Activated naive CD4-positive, alpha-beta T cell treated with anti-CD3 and anti-CD28 coated beads for 36 hours (primary cell): ENCODE measurements around the gene SWT1. TPM values are rescaled to one million over a fixed set of nuclear protein-coding genes. Genes with fewer than 3 reads are reported as not detected.

Source experiments
- CTCF ChIA-PET: fragments of 350-600 bp; sonication (Branson Sonifier 250); formaldehyde crosslinking; loops from one replicate; lab custom pipeline; 2021; ENCODE audit warnings: antibody characterized with exemption; lab: Charles Lee
- DNase-seq: peaks from one replicate; pipeline ENCODE4 v3.0.0-alpha.2; 2020
- H3K27ac Mint-ChIP-seq: one replicate; pipeline ENCODE4 v1.8.0; 2021; ENCODE audit warnings: mild to moderate bottlenecking, mixed read lengths
- H3K27me3 Mint-ChIP-seq: one replicate; pipeline ENCODE4 v1.8.0; 2021; ENCODE audit warnings: low read depth, mixed read lengths
- H3K36me3 Mint-ChIP-seq: one replicate; pipeline ENCODE4 v1.8.0; 2021; ENCODE audit warnings: low read depth, mixed read lengths
- H3K4me1 Mint-ChIP-seq: one replicate; pipeline ENCODE4 v1.8.0; 2021; ENCODE audit warnings: low read depth, mixed read lengths
- H3K4me3 Mint-ChIP-seq: one replicate; pipeline ENCODE4 v1.8.0; 2021; ENCODE audit warnings: mild to moderate bottlenecking, moderate library complexity, mixed read lengths
- H3K9me3 Mint-ChIP-seq: one replicate; pipeline ENCODE4 v1.8.0; 2021; ENCODE audit warnings: mixed read lengths
- intact Hi-C: fragments of 100-400 bp; cut with micrococcal nuclease; formaldehyde crosslinking; loops from one replicate; pipeline ENCODE4 v1.15.1; 2023
- total RNA-seq, 2 experiments: library from RNA; stranded (reverse); gene quantifications; one replicate each; pipeline ENCODE4 v1.2.3, GENCODE V29; 2021

Gene SWT1
- total RNA-seq, 2 experiments from 2014 or later, result 1.7 to 2.9 TPM

- intact Hi-C loops, result no loop called here
- Mint-ChIP-seq H3K27ac (no peak overlapping the region), H3K27me3 (no peaks in the 10 kb centered on the region), H3K4me1 (no peaks in the 10 kb centered on the region), H3K4me3 (no peak overlapping the region), H3K36me3 (no peaks in the 10 kb centered on the region), H3K9me3 (no peaks in the 10 kb centered on the region)
- CTCF ChIA-PET, result no interaction called here
- no peak for DNase-seq
These were observed 115.0 kb downstream of the SWT1 start for GRCh38 chr1:185271921-185272320.

- CTCF ChIA-PET, result interaction anchor here (0.6 to 1.0 kb wide), 2 partner anchors 41 to 1823 kb away, joined by 3 to 4 read pairs; no protein-coding TSS in a partner anchor
- no peak for DNase-seq
- Mint-ChIP-seq H3K27ac (no peak overlapping the region), H3K27me3 (no peaks in the 10 kb centered on the region), H3K9me3 (peaks cover 2% of the 10 kb centered on the region), H3K4me1 (peaks cover 49% of the 10 kb centered on the region), H3K4me3 (no peak overlapping the region), H3K36me3 (peaks cover 8% of the 10 kb centered on the region)
- intact Hi-C loops, result no loop called here
These were observed 122.6 kb downstream of the SWT1 start for GRCh38 chr1:185279571-185279970.

GRCh38 chr1:185280589-185280988 is 123.6 kb downstream of the SWT1 start:
- H3K4me3 Mint-ChIP-seq, result no peak overlapping the region
- peaks cover 8% of the 10 kb centered on the region for H3K36me3 Mint-ChIP-seq
- H3K27me3 Mint-ChIP-seq, result no peaks in the 10 kb centered on the region
- peaks cover 2% of the 10 kb centered on the region for H3K9me3 Mint-ChIP-seq
- intact Hi-C loops, result loop anchor here (2.0 kb wide), 1 partner anchor 42 kb away; no protein-coding TSS in a partner anchor
- H3K27ac Mint-ChIP-seq, result no peak overlapping the region
- no peak for DNase-seq
- CTCF ChIA-PET, result interaction anchor here (1.0 to 1.7 kb wide), 3 partner anchors 42 to 315 kb away, joined by 3 to 4 read pairs (median 3); no protein-coding TSS in a partner anchor
- peaks cover 59% of the 10 kb centered on the region for H3K4me1 Mint-ChIP-seq

GRCh38 chr1:185281245-185281644 is 124.3 kb downstream of the SWT1 start:
- Mint-ChIP-seq H3K4me3 (peak overlapping the region; percentile 8), H3K27me3 (no peaks in the 10 kb centered on the region), H3K27ac (peak overlapping the region; percentile 77), H3K9me3 (peaks cover 2% of the 10 kb centered on the region), H3K4me1 (peaks cover 59% of the 10 kb centered on the region), H3K36me3 (peaks cover 8% of the 10 kb centered on the region)
- intact Hi-C loops, result loop anchor here (1.0 to 2.0 kb wide), 2 partner anchors 36 to 42 kb away; partner anchors contain the start of gene IVNS1ABP
- CTCF ChIA-PET, result interaction anchor here (0.5 to 1.7 kb wide), 5 partner anchors 111 to 315 kb away, joined by 3 read pairs; no protein-coding TSS in a partner anchor
- DNase-seq, result peak; percentile 24

DNA sequence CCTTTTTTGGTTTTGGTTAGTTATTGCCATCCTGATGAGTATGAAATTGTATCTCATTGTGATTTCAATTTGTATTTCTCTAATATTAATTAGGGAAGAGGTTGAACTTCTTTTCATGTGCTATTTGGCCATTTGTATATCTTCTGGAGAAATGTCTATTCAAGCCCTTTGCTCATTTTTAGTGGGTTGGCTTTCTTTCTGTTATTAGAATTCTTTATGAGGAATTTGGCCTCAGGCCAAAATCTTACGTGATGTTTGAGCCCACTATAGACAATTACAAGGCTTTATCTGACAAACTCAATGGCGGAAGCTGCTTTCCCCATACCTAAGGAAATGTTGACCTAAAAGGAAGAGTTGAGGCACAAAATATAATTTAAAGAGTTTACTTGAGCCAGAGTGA is 127.1 kb downstream of the SWT1 start:
- CTCF ChIA-PET, result no interaction called here

GRCh38 chr1:185284533-185285276 is 127.7 kb downstream of the SWT1 start:
- intact Hi-C loops, result no loop called here
- peak; percentile 34 for DNase-seq
- H3K36me3 Mint-ChIP-seq, result peaks cover 16% of the 10 kb centered on the region
- CTCF ChIA-PET, result interaction anchor here (0.7 kb wide), 1 partner anchor 46 kb away, joined by 3 read pairs; no protein-coding TSS in a partner anchor
- no peak overlapping the region for H3K4me3 Mint-ChIP-seq
- H3K27me3 Mint-ChIP-seq, result no peaks in the 10 kb centered on the region
- no peak overlapping the region for H3K27ac Mint-ChIP-seq
- H3K4me1 Mint-ChIP-seq, result peaks cover 65% of the 10 kb centered on the region
- H3K9me3 Mint-ChIP-seq, result no peaks in the 10 kb centered on the region

More for the DNA sequence above, 127.1 kb downstream of the SWT1 start:
- intact Hi-C loops, result no loop called here
- Mint-ChIP-seq H3K4me3 (no peak overlapping the region), H3K27ac (no peak overlapping the region), H3K36me3 (peaks cover 12% of the 10 kb centered on the region), H3K27me3 (no peaks in the 10 kb centered on the region), H3K4me1 (peaks cover 64% of the 10 kb centered on the region), H3K9me3 (peaks cover under 1% of the 10 kb centered on the region)
- no peak for DNase-seq

DNA sequence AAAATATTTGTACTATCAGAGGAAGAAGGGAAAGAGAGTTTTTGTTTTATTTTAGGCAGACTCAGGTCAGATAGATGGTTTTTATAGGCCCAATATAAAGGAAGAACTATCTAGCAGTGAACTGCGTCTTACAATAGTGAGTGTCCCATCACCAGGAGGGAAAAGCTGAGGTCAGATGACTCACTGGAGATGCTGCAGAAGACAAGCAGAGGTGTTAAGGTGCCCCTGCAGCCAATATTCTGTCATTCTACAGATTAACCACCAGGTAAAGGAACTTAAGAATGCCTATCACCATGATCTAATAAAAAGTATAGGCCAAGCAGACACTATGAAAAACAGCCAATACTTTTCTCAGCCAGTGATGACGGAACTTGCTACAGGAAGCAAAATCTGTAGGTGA is 130.5 kb downstream of the SWT1 start:
- CTCF ChIA-PET, result interaction anchor here (1.9 kb wide), 1 partner anchor 393 kb away, joined by 6 read pairs; no protein-coding TSS in a partner anchor
- intact Hi-C loops, result no loop called here

DNA sequence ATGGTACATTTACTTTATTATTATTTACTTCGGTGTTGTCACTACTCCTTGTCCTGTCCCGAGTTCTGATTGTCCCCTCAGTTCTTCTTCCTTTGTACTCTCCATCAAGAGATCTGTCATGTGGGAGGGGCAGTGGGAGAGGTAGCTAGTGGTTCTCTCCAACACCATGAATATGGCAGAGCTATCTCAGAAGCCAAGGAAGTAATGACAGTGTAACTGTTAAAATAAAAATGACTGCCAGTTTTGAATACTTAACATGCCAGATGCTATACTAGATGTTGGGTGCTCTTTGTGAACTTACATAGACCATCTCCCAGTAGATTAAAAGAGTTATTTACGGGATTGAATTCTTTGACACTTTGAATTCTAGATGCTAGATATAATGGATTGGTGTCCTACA is 131.5 kb downstream of the SWT1 start:
- CTCF ChIA-PET, result interaction anchor here (1.9 kb wide), 1 partner anchor 392 kb away, joined by 6 read pairs; no protein-coding TSS in a partner anchor
- intact Hi-C loops, result no loop called here
- Mint-ChIP-seq H3K4me1 (peaks cover 34% of the 10 kb centered on the region), H3K27ac (no peak overlapping the region), H3K9me3 (no peaks in the 10 kb centered on the region), H3K27me3 (no peaks in the 10 kb centered on the region), H3K4me3 (no peak overlapping the region), H3K36me3 (peaks cover 26% of the 10 kb centered on the region)
- no peak for DNase-seq

More for the DNA sequence above, 130.5 kb downstream of the SWT1 start:
- Mint-ChIP-seq H3K27ac (no peak overlapping the region), H3K4me1 (peaks cover 39% of the 10 kb centered on the region), H3K36me3 (peaks cover 21% of the 10 kb centered on the region), H3K9me3 (no peaks in the 10 kb centered on the region), H3K27me3 (no peaks in the 10 kb centered on the region), H3K4me3 (no peak overlapping the region)
- no peak for DNase-seq

- CTCF ChIA-PET, result interaction anchor here (0.5 to 1.0 kb wide), 2 partner anchors 120 to 145 kb away, joined by 3 read pairs; no protein-coding TSS in a partner anchor
- no peak for DNase-seq
- intact Hi-C loops, result no loop called here
- Mint-ChIP-seq H3K36me3 (peaks cover 32% of the 10 kb centered on the region), H3K27me3 (no peaks in the 10 kb centered on the region), H3K4me3 (no peak overlapping the region), H3K4me1 (peaks cover 26% of the 10 kb centered on the region), H3K27ac (no peak overlapping the region), H3K9me3 (no peaks in the 10 kb centered on the region)
These were observed 132.9 kb downstream of the SWT1 start for GRCh38 chr1:185289880-185290279.

DNA sequence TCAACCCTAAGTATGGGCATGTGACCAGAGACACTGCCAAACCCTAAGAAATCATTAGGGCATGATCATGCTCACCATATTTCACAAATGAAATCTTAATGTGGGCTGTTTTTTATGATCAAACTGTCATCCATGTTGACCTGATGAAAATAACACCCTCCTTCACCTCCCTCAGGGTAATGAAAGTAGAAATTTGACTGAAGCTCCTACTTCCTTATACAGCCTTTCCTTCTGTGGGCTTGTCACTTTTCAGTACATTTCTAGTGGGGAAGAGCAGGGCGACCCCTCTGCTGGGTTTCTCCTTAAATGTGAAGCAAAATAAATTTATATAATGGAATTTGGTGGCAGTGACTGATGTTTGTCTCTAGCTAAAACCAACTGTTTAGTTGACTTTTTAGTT is 134.2 kb downstream of the SWT1 start:
- Mint-ChIP-seq H3K4me1 (peaks cover 19% of the 10 kb centered on the region), H3K36me3 (peaks cover 42% of the 10 kb centered on the region), H3K27ac (no peak overlapping the region), H3K4me3 (no peak overlapping the region), H3K9me3 (no peaks in the 10 kb centered on the region), H3K27me3 (no peaks in the 10 kb centered on the region)
- CTCF ChIA-PET, result interaction anchor here (0.6 kb wide), 2 partner anchors 26 to 320 kb away, joined by 4 read pairs; no protein-coding TSS in a partner anchor
- DNase-seq, result no peak
- intact Hi-C loops, result no loop called here

GRCh38 chr1:185291652-185292051 is 134.7 kb downstream of the SWT1 start:
- no peak overlapping the region for H3K27ac Mint-ChIP-seq
- intact Hi-C loops, result no loop called here

GRCh38 chr1:185292237-185292636 is 135.3 kb downstream of the SWT1 start:
- H3K4me3 Mint-ChIP-seq, result no peak overlapping the region
- H3K27me3 Mint-ChIP-seq, result no peaks in the 10 kb centered on the region
- CTCF ChIA-PET, result interaction anchor here (1.0 to 1.6 kb wide), 2 partner anchors 122 to 304 kb away, joined by 3 read pairs; no protein-coding TSS in a partner anchor
- no peaks in the 10 kb centered on the region for H3K9me3 Mint-ChIP-seq
- peaks cover 19% of the 10 kb centered on the region for H3K4me1 Mint-ChIP-seq
- no peak for DNase-seq
- H3K27ac Mint-ChIP-seq, result no peak overlapping the region
- H3K36me3 Mint-ChIP-seq, result peaks cover 48% of the 10 kb centered on the region
- intact Hi-C loops, result no loop called here

More at GRCh38 chr1:185291652-185292051, 134.7 kb downstream of the SWT1 start:
- Mint-ChIP-seq H3K4me1 (peaks cover 19% of the 10 kb centered on the region), H3K9me3 (no peaks in the 10 kb centered on the region), H3K27me3 (no peaks in the 10 kb centered on the region), H3K4me3 (no peak overlapping the region), H3K36me3 (peaks cover 45% of the 10 kb centered on the region)
- CTCF ChIA-PET, result interaction anchor here (0.6 kb wide), 2 partner anchors 26 to 319 kb away, joined by 4 read pairs; no protein-coding TSS in a partner anchor
- no peak for DNase-seq
